K562 (cell line): Measurements from ENCODE around the gene SLC25A33. TPM values are rescaled to one million over a fixed set of nuclear protein-coding genes. Genes with fewer than 3 reads are reported as not detected.

ENCODE experiments used
- BCOR ChIP-seq: fragments of 450-650 bp; IDR thresholded peaks from 2 replicates; pipeline ENCODE4 v1.6.1; 2016
- CGGBP1 ChIP-seq: fragments of 250-450 bp; sonication (Bioruptor Pico); IDR thresholded peaks from 2 replicates; pipeline ENCODE4 v1.9.0; 2021; ENCODE audit warnings: mild to moderate bottlenecking
- DNMT1 ChIP-seq: fragments of 450-650 bp; IDR thresholded peaks from 2 replicates; pipeline ENCODE4 v1.6.1; 2016; ENCODE audit warnings: antibody characterized with exemption, mild to moderate bottlenecking
- E2F5 ChIP-seq: sonication (generic); formaldehyde crosslinking; IDR thresholded peaks from 2 replicates; pipeline ENCODE4 v1.8.0; 2022; ENCODE audit warnings: mild to moderate bottlenecking, missing genetic modification reagents
- KDM1A ChIP-seq, 2 experiments: fragments of 450-650 bp; IDR thresholded peaks; 2 replicates each; pipeline ENCODE4 v1.6.1; 2016; ENCODE audit warnings: mild to moderate bottlenecking in 2 of 2
- MGA ChIP-seq: fragments of 450-650 bp; IDR thresholded peaks from 2 replicates; pipeline ENCODE4 v1.6.1; 2016; ENCODE audit warnings: mild to moderate bottlenecking, moderate library complexity
- PTRF ChIP-seq: fragments of 450-650 bp; IDR thresholded peaks from 2 replicates; pipeline ENCODE4 v1.6.1; 2016; ENCODE audit warnings: mild to moderate bottlenecking, missing genetic modification characterization, missing compliant biosample characterization
- RFX5 ChIP-seq: IDR thresholded peaks from 2 replicates; pipeline ENCODE4 v1.6.1; 2011; ENCODE audit warnings: low read depth, mild to moderate bottlenecking, improper control_type of control experiment, low read length
- SMARCA5 ChIP-seq: fragments of 450-650 bp; IDR thresholded peaks from 2 replicates; pipeline ENCODE4 v1.6.1; 2016
- TCF3 ChIP-seq: sonication (generic); formaldehyde crosslinking; IDR thresholded peaks from 2 replicates; pipeline ENCODE4 v1.4.0; 2020; ENCODE audit warnings: mild to moderate bottlenecking, missing genetic modification reagents
- TOE1 ChIP-seq, 2 experiments: fragments of 450-650 bp in 1 of 2; sonication (generic) in 1 of 2; formaldehyde crosslinking in 1 of 2; IDR thresholded peaks; 2 replicates each; pipeline versions ENCODE4 v1.7.1 to v1.8.0; 2016 to 2022; ENCODE audit warnings: borderline replicate concordance in 2 of 2, mild to moderate bottlenecking in 2 of 2, antibody characterized with exemption in 1 of 2, inconsistent platforms in 1 of 2, low read depth in 1 of 2, missing genetic modification reagents in 1 of 2, moderate library complexity in 1 of 2
- ZNF239 ChIP-seq: fragments of 250-450 bp; sonication (Bioruptor Pico); IDR thresholded peaks from 2 replicates; pipeline ENCODE4 v1.4.0; 2020; ENCODE audit warnings: mild to moderate bottlenecking
- ZNF561 ChIP-seq: fragments of 450-650 bp; formaldehyde crosslinking; conservative IDR thresholded peaks from 2 replicates; pipeline ENCODE4 v1.4.0; 2020; ENCODE audit warnings: mild to moderate bottlenecking, moderate library complexity
- ZNF830 ChIP-seq: fragments of 250-450 bp; sonication (Bioruptor Pico); IDR thresholded peaks from 2 replicates; pipeline ENCODE4 v1.5.0; 2021; ENCODE audit warnings: mild to moderate bottlenecking
- polyA plus RNA-seq, 8 experiments: library from polyadenylated mRNA; depleted of rRNA in 4 of 8; stranded (reverse) in 5 of 8; unstranded in 3 of 8; fragments of >200 nt; fragmentation: Nextera tagmentation in 2 of 8; fragmentation: Illumina TruSeq in 1 of 8; extraction: Ambion mirVana in 2 of 8; extraction: Trizol in 1 of 8; gene quantifications; 2 replicates each; pipeline versions ENCODE4 v1.2.1 to v1.2.3, GENCODE V29; 2011 to 2014; ENCODE audit warnings: inconsistent platforms in 1 of 8, missing spikeins in 1 of 8
- total RNA-seq, 7 experiments: library from RNA; depleted of rRNA in 6 of 7; stranded (reverse); fragments of >200 nt in 6 of 7; fragmentation: Illumina TruSeq in 2 of 7; extraction: Trizol in 2 of 7; gene quantifications; 2 replicates each; pipeline versions ENCODE4 v1.2.1 to v1.2.3, GENCODE V29; 2011 to 2021; ENCODE audit warnings: low replicate concordance in 1 of 7

SLC25A33 gene
- total and polyA plus RNA-seq, 9 of the 15 experiments (the other 6 are each of a cell fraction or from before 2014, with no cell fraction given): 3.2 to 23.5 (median 17.5) TPM

- TF ChIP-seq MGA (no peak), KDM1A (IDR thresholded peaks at IDR 0.05) (peak; percentile 59 to 72; a peak in 3 of 4 replicates), ZNF239 (CRISPR knock-in tag) (no peak), TCF3 (no peak), CGGBP1 (CRISPR knock-in tag) (no peak), ZNF561 (CRISPR knock-in tag) (no peak), PTRF (tag) (no peak), E2F5 (no peak), DNMT1 (no peak), SMARCA5 (peak; percentile 85), BCOR (peak; percentile 95), RFX5 (no peak), TOE1 (IDR thresholded peaks at IDR 0.05; ENCODE audit: borderline replicate concordance) (no peak), TOE1 (CRISPR knock-in tag; IDR thresholded peaks at IDR 0.05; ENCODE audit: borderline replicate concordance, low read depth) (no peak), ZNF830 (no peak)
These were observed 8.9 kb upstream of the SLC25A33 start (continued) for GRCh38 chr1:9530320-9530719.
